H9 (cell line): Measurements from ENCODE around the gene CASQ1. TPM values are rescaled to one million over a fixed set of nuclear protein-coding genes. Genes with fewer than 3 reads are reported as not detected.

Experiments used
- DNase-seq: peaks from one replicate; pipeline ENCODE4 v3.0.0-alpha.2; 2017
- H2AFZ ChIP-seq: one replicate; pipeline ENCODE4 v1.6.1; 2013; ENCODE audit warnings: mild to moderate bottlenecking, low read length, control low read depth, moderate library complexity
- H2AK5ac ChIP-seq: 2 replicates; pipeline ENCODE4 v1.6.1; 2013; ENCODE audit warnings: low read length, control low read depth, mixed read lengths; ENCODE audit not compliant: insufficient read length
- H2BK120ac ChIP-seq: one replicate; pipeline ENCODE4 v1.6.1; 2013; ENCODE audit warnings: low read depth, mild to moderate bottlenecking, low read length, control low read depth, inconsistent platforms; ENCODE audit not compliant: poor library complexity, severe bottlenecking
- H2BK12ac ChIP-seq: 2 replicates; pipeline ENCODE4 v1.6.1; 2013; ENCODE audit warnings: low read length, control low read depth, mixed read lengths, low read depth; ENCODE audit not compliant: insufficient read length
- H2BK15ac ChIP-seq: 2 replicates; pipeline ENCODE4 v1.6.1; 2013; ENCODE audit warnings: low read depth, low read length, control low read depth
- H2BK20ac ChIP-seq: one replicate; pipeline ENCODE4 v1.6.1; 2013; ENCODE audit warnings: low read depth, mild to moderate bottlenecking, low read length, control low read depth, inconsistent platforms; ENCODE audit not compliant: poor library complexity, severe bottlenecking
- H2BK5ac ChIP-seq: 2 replicates; pipeline ENCODE4 v1.6.1; 2013; ENCODE audit warnings: low read length, control low read depth, mixed read lengths; ENCODE audit not compliant: insufficient read length
- H3K14ac ChIP-seq: 2 replicates; pipeline ENCODE4 v1.6.1; 2013; ENCODE audit warnings: low read length, control low read depth; ENCODE audit not compliant: insufficient read depth
- H3K18ac ChIP-seq: 2 replicates; pipeline ENCODE4 v1.6.1; 2013; ENCODE audit warnings: low read depth, mild to moderate bottlenecking, mixed read lengths, low read length, control low read depth; ENCODE audit not compliant: insufficient read length
- H3K23ac ChIP-seq: 2 replicates; pipeline ENCODE4 v1.6.1; 2013; ENCODE audit warnings: low read length, control low read depth, mixed read lengths, low read depth; ENCODE audit not compliant: insufficient read length
- H3K23me2 ChIP-seq: 2 replicates; pipeline ENCODE4 v1.6.1; 2013; ENCODE audit warnings: low read depth, mild to moderate bottlenecking, mixed read lengths, low read length, control low read depth; ENCODE audit not compliant: insufficient read length, poor library complexity, severe bottlenecking
- H3K27ac ChIP-seq: 2 replicates; pipeline ENCODE4 v1.5.1; 2013; ENCODE audit warnings: low read length, control low read depth, mixed read lengths, low read depth; ENCODE audit not compliant: insufficient read length
- H3K27me3 ChIP-seq: 2 replicates; pipeline ENCODE4 v1.6.1; 2013; ENCODE audit warnings: low read length, control low read depth, inconsistent platforms; ENCODE audit not compliant: insufficient read depth
- H3K4ac ChIP-seq: 2 replicates; pipeline ENCODE4 v1.6.1; 2013; ENCODE audit warnings: low read depth, mild to moderate bottlenecking, control low read depth, inconsistent platforms, low read length, moderate library complexity
- H3K4me1 ChIP-seq: 2 replicates; pipeline ENCODE4 v1.6.1; 2013; ENCODE audit warnings: low read length, control low read depth, inconsistent platforms; ENCODE audit not compliant: insufficient read depth
- H3K4me2 ChIP-seq: 2 replicates; pipeline ENCODE4 v1.6.1; 2013; ENCODE audit warnings: low read length, control low read depth, mixed read lengths; ENCODE audit not compliant: insufficient read length, insufficient read depth
- H3K56ac ChIP-seq: 2 replicates; pipeline ENCODE4 v1.6.1; 2013; ENCODE audit warnings: low read depth, mild to moderate bottlenecking, mixed read lengths, low read length, control low read depth; ENCODE audit not compliant: insufficient read length
- H3K79me1 ChIP-seq: 2 replicates; pipeline ENCODE4 v1.6.1; 2013; ENCODE audit warnings: low read depth, mild to moderate bottlenecking, moderate library complexity, low read length, control low read depth, inconsistent platforms; ENCODE audit not compliant: insufficient read depth, poor library complexity, severe bottlenecking
- H3K79me2 ChIP-seq: 2 replicates; pipeline ENCODE4 v1.6.1; 2013; ENCODE audit warnings: low read length, control low read depth, inconsistent platforms; ENCODE audit not compliant: insufficient read depth
- H3K9ac ChIP-seq: 2 replicates; pipeline ENCODE4 v1.6.1; 2013; ENCODE audit warnings: low read length, control low read depth, mixed read lengths; ENCODE audit not compliant: insufficient read length; ENCODE audit errors: extremely low read depth
- H3K9me3 ChIP-seq: one replicate; pipeline ENCODE4 v1.6.1; 2013; ENCODE audit warnings: low read depth, low read length, inconsistent platforms; ENCODE audit not compliant: control insufficient read depth
- H3T11ph ChIP-seq: one replicate; pipeline ENCODE4 v1.6.1; 2013; ENCODE audit warnings: mild to moderate bottlenecking, low read length, control low read depth, inconsistent platforms
- H4K20me1 ChIP-seq: one replicate; pipeline ENCODE4 v1.6.1; 2013; ENCODE audit not compliant: control insufficient read depth, insufficient read length, insufficient read depth
- H4K5ac ChIP-seq: 2 replicates; pipeline ENCODE4 v1.6.1; 2013; ENCODE audit warnings: low read depth, mild to moderate bottlenecking, mixed read lengths, low read length, control low read depth; ENCODE audit not compliant: insufficient read length
- H4K8ac ChIP-seq: replicated peaks from 2 replicates; pipeline ENCODE4 v1.6.1; 2013; ENCODE audit warnings: low read length, control low read depth, mixed read lengths, low read depth; ENCODE audit not compliant: insufficient read length
- H4K91ac ChIP-seq: 2 replicates; pipeline ENCODE4 v1.6.1; 2013; ENCODE audit warnings: low read depth, mild to moderate bottlenecking, moderate library complexity, mixed read lengths, low read length, control low read depth; ENCODE audit not compliant: insufficient read length
- H3K27ac Mint-ChIP-seq, 3 experiments: 2 replicates in 2 of 3; 3 replicates in 1 of 3; pipeline ENCODE4 v1.8.0; 2020 to 2021; ENCODE audit warnings: mixed read lengths in 3 of 3, mild to moderate bottlenecking in 1 of 3, moderate library complexity in 1 of 3
- H3K27me3 Mint-ChIP-seq: 2 replicates; pipeline ENCODE4 v1.8.0; 2021; ENCODE audit warnings: low read depth, mild to moderate bottlenecking, moderate library complexity, mixed read lengths
- H3K36me3 Mint-ChIP-seq, 3 experiments: 2 replicates in 2 of 3; 3 replicates in 1 of 3; pipeline ENCODE4 v1.8.0; 2020 to 2021; ENCODE audit warnings: low read depth in 3 of 3, mixed read lengths in 3 of 3; ENCODE audit not compliant: insufficient read depth in 1 of 3
- H3K4me1 Mint-ChIP-seq, 2 experiments: 2 replicates each; pipeline ENCODE4 v1.8.0; 2020; ENCODE audit warnings: mixed read lengths in 2 of 2
- H3K4me3 Mint-ChIP-seq, 2 experiments: 2 replicates in 1 of 2; 3 replicates in 1 of 2; pipeline ENCODE4 v1.8.0; 2020 to 2021; ENCODE audit warnings: mild to moderate bottlenecking in 2 of 2, mixed read lengths in 2 of 2, moderate library complexity in 1 of 2
- H3K9me3 Mint-ChIP-seq, 2 experiments: 2 replicates in 1 of 2; 3 replicates in 1 of 2; pipeline ENCODE4 v1.8.0; 2020; ENCODE audit warnings: mild to moderate bottlenecking in 2 of 2, mixed read lengths in 2 of 2, moderate library complexity in 1 of 2
- CTCF ChIP-seq: fragments of 200-600 bp; sonication (generic); conservative IDR thresholded peaks from 3 replicates; pipeline ENCODE4 v1.8.0; 2021; ENCODE audit warnings: antibody characterized with exemption, mild to moderate bottlenecking
- WGBS: extraction: QIAGEN DNeasy Blood & Tissue Kit; methylation state at CpG from one replicate; pipeline ENCODE4 v1.1.7; 2013; ENCODE audit warnings: missing lambda C conversion rate, low lambda C conversion rate, mixed read lengths; ENCODE audit not compliant: insufficient read length; ENCODE audit errors: extremely low coverage; 5-methylcytosine and 5-hydroxymethylcytosine counted together
- total RNA-seq: library from RNA; stranded (reverse); gene quantifications from 2 replicates; pipeline ENCODE4 v1.2.1, GENCODE V29; 2021

The CASQ1 gene
- total RNA-seq, 1 experiment from 2014 or later, result 0.55 TPM

GRCh38 chr1:160154790-160155189 is 35.6 kb upstream of the CASQ1 start:
- Histone ChIP-seq H3K79me2 (no peaks in the 10 kb centered on the region), H3K56ac (no peak overlapping the region), H3K14ac (no peak overlapping the region), H4K5ac (no peak overlapping the region), H3K23me2 (no peaks in the 10 kb centered on the region), H2BK12ac (no peak overlapping the region), H2BK15ac (no peak overlapping the region), H2BK5ac (no peak overlapping the region), H2AFZ (no peak overlapping the region), H3K9ac (no peak overlapping the region), H2BK120ac (no peak overlapping the region), H4K20me1 (no peaks in the 10 kb centered on the region), H3K4me1 (no peaks in the 10 kb centered on the region), H2AK5ac (no peak overlapping the region), H3K79me1 (no peaks in the 10 kb centered on the region), H3K18ac (no peak overlapping the region), H3K27me3 (no peaks in the 10 kb centered on the region), H3K4ac (no peak overlapping the region), H4K91ac (no peak overlapping the region), H3K23ac (no peak overlapping the region), H3K4me2 (no peak overlapping the region), H2BK20ac (no peak overlapping the region), H4K8ac (no peak overlapping the region), H3T11ph (no peak overlapping the region), H3K27ac (no peak overlapping the region), H3K9me3 (no peaks in the 10 kb centered on the region)
- H3K4me3 Mint-ChIP-seq, result no peak overlapping the region
- peaks cover 8% of the 10 kb centered on the region for H3K27me3 Mint-ChIP-seq
- H3K27ac Mint-ChIP-seq, result no peak overlapping the region
- no peaks in the 10 kb centered on the region for H3K9me3 Mint-ChIP-seq
- H3K36me3 Mint-ChIP-seq, result no peaks in the 10 kb centered on the region
- no peaks in the 10 kb centered on the region for H3K4me1 Mint-ChIP-seq
- no peak for TF ChIP-seq CTCF
- no peak for DNase-seq
- WGBS, result no CpG with 5 or more reads among the region's 3 CpGs
